HG02884 (cell line): ENCODE data around the gene CCDC80.
"Not testable (repeated sequence)": the region's sequence is repeated elsewhere in the genome, so short reads cannot be mapped to it uniquely, and the experiment has no call there.

Experiments
- ATAC-seq: cut with Tn5 transposase; IDR thresholded peaks from one replicate; pipeline ENCODE4 v1.9.1; 2021; ENCODE audit warnings: mild to moderate bottlenecking, moderate library complexity; ENCODE audit not compliant: unreplicated experiment

The CCDC80 gene

GRCh38 chr3:112593258-112593657 lies 47.7 kb downstream of the CCDC80 start:
- no peak for ATAC-seq

- ATAC-seq = no peak
Measured at GRCh38 chr3:112587336-112587735, 53.6 kb downstream of the CCDC80 start.

- no peak for ATAC-seq
Measured at GRCh38 chr3:112585782-112586181, 55.2 kb downstream of the CCDC80 start.

- no peak for ATAC-seq
Measured at GRCh38 chr3:112583105-112583504, 57.8 kb downstream of the CCDC80 start.

- ATAC-seq = no peak
Measured at GRCh38 chr3:112582244-112582874, 58.6 kb downstream of the CCDC80 start.

GRCh38 chr3:112579697-112580096 lies 61.2 kb downstream of the CCDC80 start:
- ATAC-seq = no peak

- ATAC-seq = no peak
Measured at GRCh38 chr3:112579232-112579631, 61.7 kb downstream of the CCDC80 start.

- ATAC-seq = no peak
Measured at GRCh38 chr3:112572701-112573100, 68.2 kb downstream of the CCDC80 start.

- no peak for ATAC-seq
Measured at GRCh38 chr3:112569265-112569664, 71.7 kb downstream of the CCDC80 start.

GRCh38 chr3:112568642-112569041 lies 72.3 kb downstream of the CCDC80 start:
- no peak for ATAC-seq

GRCh38 chr3:112564940-112565305 lies 76.0 kb downstream of the CCDC80 start:
- no peak for ATAC-seq

GRCh38 chr3:112564247-112564939 lies 76.5 kb downstream of the CCDC80 start:
- ATAC-seq = not testable (repeated sequence)

- peak; percentile 70 for ATAC-seq
Measured at GRCh38 chr3:112561734-112562529, 79.0 kb downstream of the CCDC80 start, which contains the start of the genes ATG3 and SLC35A5. Gene ATG3 (minus strand): TSS chr3:112561962. CDS start chr3:112561528, 434 bp downstream. Gene SLC35A5 (plus strand): TSS chr3:112562045. CDS start chr3:112563404, 1,359 bp downstream.

GRCh38 chr3:112561484-112561733 lies 79.5 kb downstream of the CCDC80 start:
- peak; percentile 33 for ATAC-seq

GRCh38 chr3:112560721-112561483 lies 80.0 kb downstream of the CCDC80 start:
- ATAC-seq = peak; percentile 25

- no peak for ATAC-seq
Measured at GRCh38 chr3:112560307-112560706, 80.6 kb downstream of the CCDC80 start.

- ATAC-seq = no peak
Measured at GRCh38 chr3:112557976-112558375, 83.0 kb downstream of the CCDC80 start.

GRCh38 chr3:112555535-112556170 lies 85.3 kb downstream of the CCDC80 start:
- ATAC-seq = no peak

GRCh38 chr3:112550859-112551258 lies 90.1 kb downstream of the CCDC80 start:
- no peak for ATAC-seq
